Astrocyte (in vitro differentiated cells and primary cell): ENCODE results near the gene CYTH3. TPM values are rescaled to one million over a fixed set of nuclear protein-coding genes. Genes with fewer than 3 reads are reported as not detected.

Experiments
- DNase-seq: peaks from one replicate; pipeline ENCODE4 v3.0.0-alpha.2; 2010; ENCODE audit warnings: low read depth
- FAIRE-seq: peaks from 2 replicates; lab custom pipeline; 2011; peaks lifted over from hg19 to GRCh38; lab: Jason Lieb, UNC
- H2AFZ ChIP-seq: 2 replicates; pipeline ENCODE4 v1.6.0; 2012; ENCODE audit warnings: low read depth, low read length, inconsistent platforms
- H3K27ac ChIP-seq: 2 replicates; pipeline ENCODE4 v1.5.1; 2011; ENCODE audit warnings: low read depth, low read length, inconsistent platforms
- H3K27me3 ChIP-seq: 2 replicates; pipeline ENCODE4 v1.6.0; 2011; ENCODE audit warnings: low read length, inconsistent platforms; ENCODE audit not compliant: insufficient read depth
- H3K36me3 ChIP-seq: 2 replicates; pipeline ENCODE4 v1.5.1; 2011; ENCODE audit warnings: low read length, inconsistent platforms; ENCODE audit not compliant: insufficient read depth
- H3K4me1 ChIP-seq: 2 replicates; pipeline ENCODE4 v1.5.1; 2011; ENCODE audit warnings: low read length, inconsistent platforms; ENCODE audit not compliant: insufficient read depth
- H3K4me2 ChIP-seq: 2 replicates; pipeline ENCODE4 v1.6.0; 2012; ENCODE audit warnings: low read length, inconsistent platforms
- H3K4me3 ChIP-seq: 2 replicates; pipeline ENCODE4 v1.5.1; 2011; ENCODE audit warnings: low read depth, mild to moderate bottlenecking, low read length, inconsistent platforms; ENCODE audit not compliant: insufficient read depth
- H3K79me2 ChIP-seq: 2 replicates; pipeline ENCODE4 v1.6.0; 2012; ENCODE audit warnings: mild to moderate bottlenecking, low read length, inconsistent platforms; ENCODE audit not compliant: insufficient read depth
- H3K9ac ChIP-seq: 2 replicates; pipeline ENCODE4 v1.6.0; 2012; ENCODE audit warnings: mild to moderate bottlenecking, low read length, inconsistent platforms
- H3K9me3 ChIP-seq: 2 replicates; pipeline ENCODE4 v1.5.1; 2012; ENCODE audit warnings: low read depth, mild to moderate bottlenecking, low read length, inconsistent platforms; ENCODE audit not compliant: insufficient read depth
- H4K20me1 ChIP-seq: 2 replicates; pipeline ENCODE4 v1.6.0; 2012; ENCODE audit warnings: low read length, inconsistent platforms; ENCODE audit not compliant: insufficient read depth
- H3K27ac Mint-ChIP-seq: one replicate; pipeline ENCODE4 v1.8.0; 2021; ENCODE audit warnings: mild to moderate bottlenecking, mixed read lengths; ENCODE audit not compliant: unreplicated experiment
- H3K27me3 Mint-ChIP-seq: one replicate; pipeline ENCODE4 v1.8.0; 2021; ENCODE audit warnings: low read depth, mixed read lengths; ENCODE audit not compliant: unreplicated experiment
- H3K36me3 Mint-ChIP-seq: one replicate; pipeline ENCODE4 v1.8.0; 2021; ENCODE audit warnings: low read depth, mixed read lengths; ENCODE audit not compliant: unreplicated experiment
- H3K4me1 Mint-ChIP-seq: one replicate; pipeline ENCODE4 v1.8.0; 2021; ENCODE audit warnings: low read depth, mixed read lengths; ENCODE audit not compliant: unreplicated experiment
- H3K4me3 Mint-ChIP-seq: one replicate; pipeline ENCODE4 v1.8.0; 2021; ENCODE audit warnings: mild to moderate bottlenecking, moderate library complexity, mixed read lengths; ENCODE audit not compliant: unreplicated experiment
- H3K9me3 Mint-ChIP-seq: one replicate; pipeline ENCODE4 v1.8.0; 2021; ENCODE audit warnings: mild to moderate bottlenecking, mixed read lengths; ENCODE audit not compliant: unreplicated experiment
- EZH2 ChIP-seq: IDR thresholded peaks from 2 replicates; pipeline ENCODE4 v1.6.1; 2012; ENCODE audit warnings: mild to moderate bottlenecking, low read length, inconsistent platforms; ENCODE audit not compliant: insufficient read depth
- total RNA-seq: library from RNA; stranded (reverse); gene quantifications from 2 replicates; pipeline ENCODE4 v1.2.1, GENCODE V29; 2021
- TF ChIP-seq, protein P1 (sequence below): IDR thresholded peaks from 2 replicates; pipeline ENCODE4 v1.5.1; 2011; ENCODE audit warnings: low read depth, mild to moderate bottlenecking, inconsistent platforms, low read length, moderate library complexity; ENCODE audit not compliant: insufficient read depth

The CYTH3 gene
- total RNA-seq, 1 donor from 2014 or later = 29.3 TPM

DNA sequence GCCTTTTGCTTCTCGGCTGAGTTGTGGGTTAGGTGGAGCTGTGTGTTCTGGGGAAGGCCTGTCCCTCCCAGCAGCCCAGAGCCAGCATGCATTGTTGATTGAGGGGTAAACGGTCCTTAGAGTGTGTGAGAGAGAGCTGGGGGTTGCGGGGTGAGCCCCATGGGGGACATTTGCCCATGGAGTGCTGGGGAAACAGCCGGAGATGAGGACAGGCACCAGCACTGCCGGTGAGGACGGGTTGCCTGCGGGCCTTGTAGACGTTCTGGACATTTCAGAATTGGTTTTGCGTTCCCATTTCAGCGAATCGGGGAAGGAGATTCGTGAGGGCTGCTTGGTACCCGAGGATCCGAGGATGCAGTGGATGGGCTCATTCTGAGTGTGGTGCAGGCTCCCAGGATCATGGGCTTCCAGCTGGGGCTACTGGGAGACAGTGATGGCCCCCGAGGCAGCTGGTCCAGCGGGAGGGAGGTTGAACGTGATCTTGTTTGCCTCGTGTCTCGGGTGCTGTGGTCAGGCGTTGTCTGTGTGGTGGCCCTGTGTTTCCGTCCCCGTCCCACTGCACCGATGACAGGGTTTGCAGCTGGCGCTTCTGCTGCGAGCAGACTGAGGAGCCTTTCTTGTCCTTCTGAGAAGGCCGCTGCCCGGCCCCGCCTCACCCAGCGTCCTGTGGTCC lies 113.9 kb downstream of the CYTH3 start:
- Histone ChIP-seq H3K4me1 (peaks cover 2% of the 10 kb centered on the region), H3K79me2 (peaks cover 2% of the 10 kb centered on the region), H3K27me3 (no peaks in the 10 kb centered on the region), H3K4me2 (no peak overlapping the region), H2AFZ (no peak overlapping the region), H3K9me3 (no peaks in the 10 kb centered on the region), H3K9ac (no peak overlapping the region), H3K36me3 (peaks cover 15% of the 10 kb centered on the region), H4K20me1 (peaks cover 12% of the 10 kb centered on the region), H3K27ac (no peak overlapping the region), H3K4me3 (no peak overlapping the region)
- H3K4me3 Mint-ChIP-seq = no peak overlapping the region
- H3K9me3 Mint-ChIP-seq = no peaks in the 10 kb centered on the region
- no peaks in the 10 kb centered on the region for H3K27me3 Mint-ChIP-seq
- no peak for TF ChIP-seq EZH2
- TF ChIP-seq, protein P1, sequence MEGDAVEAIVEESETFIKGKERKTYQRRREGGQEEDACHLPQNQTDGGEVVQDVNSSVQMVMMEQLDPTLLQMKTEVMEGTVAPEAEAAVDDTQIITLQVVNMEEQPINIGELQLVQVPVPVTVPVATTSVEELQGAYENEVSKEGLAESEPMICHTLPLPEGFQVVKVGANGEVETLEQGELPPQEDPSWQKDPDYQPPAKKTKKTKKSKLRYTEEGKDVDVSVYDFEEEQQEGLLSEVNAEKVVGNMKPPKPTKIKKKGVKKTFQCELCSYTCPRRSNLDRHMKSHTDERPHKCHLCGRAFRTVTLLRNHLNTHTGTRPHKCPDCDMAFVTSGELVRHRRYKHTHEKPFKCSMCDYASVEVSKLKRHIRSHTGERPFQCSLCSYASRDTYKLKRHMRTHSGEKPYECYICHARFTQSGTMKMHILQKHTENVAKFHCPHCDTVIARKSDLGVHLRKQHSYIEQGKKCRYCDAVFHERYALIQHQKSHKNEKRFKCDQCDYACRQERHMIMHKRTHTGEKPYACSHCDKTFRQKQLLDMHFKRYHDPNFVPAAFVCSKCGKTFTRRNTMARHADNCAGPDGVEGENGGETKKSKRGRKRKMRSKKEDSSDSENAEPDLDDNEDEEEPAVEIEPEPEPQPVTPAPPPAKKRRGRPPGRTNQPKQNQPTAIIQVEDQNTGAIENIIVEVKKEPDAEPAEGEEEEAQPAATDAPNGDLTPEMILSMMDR = no peak
- H3K36me3 Mint-ChIP-seq = peaks cover 23% of the 10 kb centered on the region
- no peak overlapping the region for H3K27ac Mint-ChIP-seq
- H3K4me1 Mint-ChIP-seq = peaks cover 5% of the 10 kb centered on the region
- DNase-seq = no peak
- FAIRE-seq = no peak

DNA sequence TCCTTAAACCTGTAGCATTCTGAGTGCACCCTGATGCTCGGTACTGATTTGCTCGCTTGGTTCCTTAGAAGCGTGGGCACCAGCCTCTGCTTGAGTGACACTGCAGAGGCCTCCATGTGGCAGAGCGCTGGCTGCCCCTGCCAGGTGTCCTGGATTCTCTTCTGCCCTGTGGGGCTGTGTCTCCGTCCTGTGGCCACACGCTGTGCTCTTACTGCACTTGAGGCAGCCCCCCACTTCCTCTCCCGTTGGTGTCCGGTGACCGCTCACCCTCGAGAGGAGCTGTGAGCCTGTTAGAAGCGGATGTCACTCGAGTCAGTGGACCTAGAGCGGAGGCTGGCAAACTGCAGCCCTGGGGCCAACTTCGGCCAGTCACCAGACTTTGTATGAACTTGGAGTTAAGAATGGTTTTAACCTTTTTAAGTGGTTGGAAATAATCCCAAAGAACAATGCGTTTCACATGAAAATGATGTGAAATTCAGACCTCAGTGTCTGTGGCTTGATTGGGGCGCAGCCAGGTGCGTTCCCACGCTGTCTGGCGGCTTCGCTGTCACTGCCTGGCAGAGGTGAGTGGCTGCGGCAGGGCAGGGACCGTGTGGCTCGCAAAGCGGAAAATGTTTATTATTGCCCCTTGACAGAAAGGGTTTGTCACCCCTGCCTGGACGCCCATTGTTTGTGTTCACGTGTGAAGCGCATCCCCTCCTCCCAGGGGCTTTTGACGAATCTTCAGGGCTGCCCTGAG lies 114.6 kb downstream of the CYTH3 start:
- peaks cover 15% of the 10 kb centered on the region for H3K36me3 ChIP-seq
- peaks cover 2% of the 10 kb centered on the region for H3K79me2 ChIP-seq
- Mint-ChIP-seq H3K27me3 (no peaks in the 10 kb centered on the region), H3K4me1 (peaks cover 5% of the 10 kb centered on the region), H3K4me3 (no peak overlapping the region), H3K36me3 (peaks cover 21% of the 10 kb centered on the region), H3K9me3 (no peaks in the 10 kb centered on the region), H3K27ac (no peak overlapping the region)
- H2AFZ ChIP-seq = no peak overlapping the region
- no peaks in the 10 kb centered on the region for H3K9me3 ChIP-seq
- H4K20me1 ChIP-seq = peaks cover 12% of the 10 kb centered on the region
- no peaks in the 10 kb centered on the region for H3K27me3 ChIP-seq
- DNase-seq (no peak), FAIRE-seq (no peak)
- TF ChIP-seq, protein P1 = no peak
- TF ChIP-seq EZH2 = no peak
- H3K4me3 ChIP-seq = no peak overlapping the region
- no peak overlapping the region for H3K9ac ChIP-seq
- H3K4me1 ChIP-seq = peaks cover 2% of the 10 kb centered on the region
- H3K4me2 ChIP-seq = no peak overlapping the region
- H3K27ac ChIP-seq = no peak overlapping the region
